ENCODE measurements around the gene ENPP6.

The ENPP6 gene

GRCh38 chr4:184200296-184200695 lies 17.4 kb downstream of the ENPP6 start:
- Histone ChIP-seq H3K36me3 (ENCODE audit: low read length) (no peaks in the 10 kb centered on the region), H3K4me3 (ENCODE audit: insufficient read depth, low read length, poor library complexity, severe bottlenecking) (no peak overlapping the region), H4K20me1 (ENCODE audit: low read depth, low read length) (no peaks in the 10 kb centered on the region), H3K4me2 (ENCODE audit: low read depth, low read length, poor library complexity, severe bottlenecking) (no peak overlapping the region), H3K27me3 (ENCODE audit: low read length) (no peaks in the 10 kb centered on the region), H3K79me2 (ENCODE audit: insufficient read depth, low read length) (no peaks in the 10 kb centered on the region), H2AFZ (ENCODE audit: low read depth, low read length, severe bottlenecking) (no peak overlapping the region), H3K9me2 (replicated peaks; ENCODE audit: insufficient read depth, low read length) (no peaks in the 10 kb centered on the region), H3K27ac (ENCODE audit: low read depth, low read length) (no peak overlapping the region), H3F3A (ENCODE audit: insufficient read depth) (no peaks in the 10 kb centered on the region), H3K9me3 (ENCODE audit: insufficient read depth, low read length) (no peaks in the 10 kb centered on the region), H3K9ac (ENCODE audit: low read length) (no peak overlapping the region)
- no peak for TF ChIP-seq EZH2phosphoT487 (conservative IDR thresholded peaks at IDR 0.05; ENCODE audit: low read length)
- TF ChIP-seq, protein P1, sequence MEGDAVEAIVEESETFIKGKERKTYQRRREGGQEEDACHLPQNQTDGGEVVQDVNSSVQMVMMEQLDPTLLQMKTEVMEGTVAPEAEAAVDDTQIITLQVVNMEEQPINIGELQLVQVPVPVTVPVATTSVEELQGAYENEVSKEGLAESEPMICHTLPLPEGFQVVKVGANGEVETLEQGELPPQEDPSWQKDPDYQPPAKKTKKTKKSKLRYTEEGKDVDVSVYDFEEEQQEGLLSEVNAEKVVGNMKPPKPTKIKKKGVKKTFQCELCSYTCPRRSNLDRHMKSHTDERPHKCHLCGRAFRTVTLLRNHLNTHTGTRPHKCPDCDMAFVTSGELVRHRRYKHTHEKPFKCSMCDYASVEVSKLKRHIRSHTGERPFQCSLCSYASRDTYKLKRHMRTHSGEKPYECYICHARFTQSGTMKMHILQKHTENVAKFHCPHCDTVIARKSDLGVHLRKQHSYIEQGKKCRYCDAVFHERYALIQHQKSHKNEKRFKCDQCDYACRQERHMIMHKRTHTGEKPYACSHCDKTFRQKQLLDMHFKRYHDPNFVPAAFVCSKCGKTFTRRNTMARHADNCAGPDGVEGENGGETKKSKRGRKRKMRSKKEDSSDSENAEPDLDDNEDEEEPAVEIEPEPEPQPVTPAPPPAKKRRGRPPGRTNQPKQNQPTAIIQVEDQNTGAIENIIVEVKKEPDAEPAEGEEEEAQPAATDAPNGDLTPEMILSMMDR (IDR thresholded peaks at IDR 0.05; ENCODE audit: insufficient read depth, low read length, poor library complexity, severe bottlenecking): no peak

DNA sequence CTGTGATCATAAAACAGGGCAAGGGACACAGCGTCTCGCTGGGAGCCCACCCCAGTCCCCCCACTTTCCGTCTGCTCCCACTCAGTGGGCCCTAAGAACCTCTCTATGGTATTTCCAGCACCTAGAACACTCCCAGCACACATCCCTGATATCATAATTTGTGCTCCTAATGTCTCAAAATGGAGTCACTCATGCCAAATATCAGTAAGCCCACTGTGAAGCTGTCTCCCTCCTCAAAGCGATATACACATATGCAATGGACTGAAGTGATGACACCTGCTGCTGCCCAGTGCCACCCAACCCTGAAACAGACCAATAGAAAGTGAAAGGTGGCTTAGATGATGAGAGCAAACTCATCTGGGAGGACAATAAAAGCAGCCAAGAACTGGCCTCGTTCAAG lies 17.9 kb downstream of the ENPP6 start:
- Histone ChIP-seq H3K79me2 (ENCODE audit: insufficient read depth, low read length) (no peaks in the 10 kb centered on the region), H3K27ac (ENCODE audit: low read depth, low read length) (no peak overlapping the region), H4K20me1 (ENCODE audit: low read depth, low read length) (no peaks in the 10 kb centered on the region), H3K9me3 (ENCODE audit: insufficient read depth, low read length) (no peaks in the 10 kb centered on the region), H3F3A (ENCODE audit: insufficient read depth) (no peaks in the 10 kb centered on the region), H3K27me3 (ENCODE audit: low read length) (no peaks in the 10 kb centered on the region), H2AFZ (ENCODE audit: low read depth, low read length, severe bottlenecking) (no peak overlapping the region), H3K4me2 (ENCODE audit: low read depth, low read length, poor library complexity, severe bottlenecking) (no peak overlapping the region), H3K9me2 (replicated peaks; ENCODE audit: insufficient read depth, low read length) (no peaks in the 10 kb centered on the region), H3K9ac (ENCODE audit: low read length) (no peak overlapping the region), H3K36me3 (ENCODE audit: low read length) (no peaks in the 10 kb centered on the region), H3K4me3 (ENCODE audit: insufficient read depth, low read length, poor library complexity, severe bottlenecking) (no peak overlapping the region)
- TF ChIP-seq EZH2phosphoT487 (conservative IDR thresholded peaks at IDR 0.05; ENCODE audit: low read length): no peak
- TF ChIP-seq, protein P1 (IDR thresholded peaks at IDR 0.05; ENCODE audit: insufficient read depth, low read length, poor library complexity, severe bottlenecking): no peak

GRCh38 chr4:184198190-184198589 lies 19.5 kb downstream of the ENPP6 start:
- no peaks in the 10 kb centered on the region for H3F3A ChIP-seq (ENCODE audit: insufficient read depth)
- no peak overlapping the region for H2AFZ ChIP-seq (ENCODE audit: low read depth, low read length, severe bottlenecking)
- H4K20me1 ChIP-seq (ENCODE audit: low read depth, low read length): no peaks in the 10 kb centered on the region
- no peak overlapping the region for H3K4me3 ChIP-seq (ENCODE audit: insufficient read depth, low read length, poor library complexity, severe bottlenecking)
- H3K36me3 ChIP-seq (ENCODE audit: low read length): no peaks in the 10 kb centered on the region
- no peak for TF ChIP-seq EZH2phosphoT487 (conservative IDR thresholded peaks at IDR 0.05; ENCODE audit: low read length)
- TF ChIP-seq, protein P1 (IDR thresholded peaks at IDR 0.05; ENCODE audit: insufficient read depth, low read length, poor library complexity, severe bottlenecking): no peak
- no peaks in the 10 kb centered on the region for H3K27me3 ChIP-seq (ENCODE audit: low read length)
- H3K4me2 ChIP-seq (ENCODE audit: low read depth, low read length, poor library complexity, severe bottlenecking): no peak overlapping the region
- no peaks in the 10 kb centered on the region for H3K9me2 ChIP-seq (replicated peaks; ENCODE audit: insufficient read depth, low read length)
- H3K27ac ChIP-seq (ENCODE audit: low read depth, low read length): no peak overlapping the region
- H3K79me2 ChIP-seq (ENCODE audit: insufficient read depth, low read length): no peaks in the 10 kb centered on the region
- H3K9ac ChIP-seq (ENCODE audit: low read length): no peak overlapping the region
- no peaks in the 10 kb centered on the region for H3K9me3 ChIP-seq (ENCODE audit: insufficient read depth, low read length)
